Measurements from ENCODE around the gene SRMS. TPM values are rescaled to one million over a fixed set of nuclear protein-coding genes. Genes with fewer than 3 reads are reported as not detected.
A peak's percentile ranks its signal among the peaks of the same experiment; 100 is the strongest.

The SRMS gene
- total RNA-seq, 1 experiment from 2014 or later, result not detected

- no peak for DNase-seq (ENCODE audit: low read depth)
Observed at GRCh38 chr20:63503524-63503923, 44.0 kb downstream of the SRMS start.

DNA sequence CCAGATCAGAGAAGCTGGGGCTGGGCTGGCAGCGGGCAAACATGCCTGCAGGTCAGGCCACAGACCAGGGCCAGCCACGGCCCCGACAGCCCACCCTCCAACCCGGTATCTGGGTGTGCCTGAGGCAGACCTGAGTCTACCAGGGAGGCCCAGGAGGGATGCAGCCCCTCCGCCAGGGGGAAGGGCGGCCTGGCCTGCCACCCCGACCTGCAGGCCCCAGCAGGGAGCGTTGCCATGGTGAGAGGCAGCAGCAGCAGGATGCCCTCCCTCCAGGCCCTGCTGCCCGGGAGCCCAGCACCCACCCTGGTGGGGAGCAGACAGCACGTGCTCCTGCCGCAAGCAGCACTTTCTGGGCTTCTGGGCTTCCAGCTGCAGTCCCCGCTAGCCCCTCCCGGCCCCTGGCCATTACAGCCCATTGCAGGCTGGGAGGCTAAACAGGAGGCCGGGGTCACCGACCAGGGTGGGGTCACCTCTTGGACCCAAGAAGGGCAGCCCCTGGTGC is 44.8 kb downstream of the SRMS start:
- DNase-seq (ENCODE audit: low read depth), result no peak

GRCh38 chr20:63501818-63502670 is 45.5 kb downstream of the SRMS start:
- DNase-seq (ENCODE audit: low read depth), result no peak

DNA sequence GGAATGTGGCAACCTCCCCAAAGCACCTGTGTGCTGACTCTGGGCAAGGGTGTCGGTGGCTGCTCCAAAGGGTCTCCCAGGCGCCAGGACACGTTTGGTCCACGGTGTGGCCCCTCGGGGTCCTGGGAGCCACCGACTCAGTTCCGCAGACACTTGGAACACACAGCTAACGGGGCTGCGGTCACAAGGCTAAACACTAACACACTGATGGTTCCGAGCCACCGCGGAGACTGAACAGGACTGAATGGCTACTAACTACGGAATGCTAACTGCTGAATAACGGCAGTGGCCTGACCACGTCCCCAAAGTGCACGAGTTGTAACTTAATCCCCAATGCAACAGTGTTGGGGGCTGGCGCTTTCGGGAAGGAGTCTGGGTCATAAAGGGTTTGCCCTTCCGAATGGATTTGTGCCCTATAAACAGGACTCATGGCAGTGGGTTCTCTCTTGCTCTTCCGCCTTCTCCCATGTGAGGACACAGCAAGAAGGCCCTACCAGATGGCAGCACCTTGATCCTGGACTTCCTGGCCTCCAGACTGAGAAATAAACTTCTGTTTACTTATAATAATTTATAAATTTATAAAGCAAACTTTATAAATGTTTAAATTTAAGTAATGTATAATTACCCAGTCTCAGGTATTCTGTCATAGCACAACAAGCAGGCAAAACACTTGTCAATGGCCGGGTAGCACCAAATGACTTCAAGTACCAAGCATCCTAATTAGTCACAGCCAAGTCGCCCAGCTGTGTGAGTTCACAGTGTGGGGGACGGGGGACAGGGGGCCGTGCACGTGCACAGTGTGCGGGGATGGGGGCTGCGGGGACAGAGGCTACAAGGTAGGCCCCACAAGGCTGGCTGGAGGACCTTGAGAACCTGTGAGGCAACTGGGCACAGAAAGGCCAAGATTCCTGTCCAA is 46.4 kb downstream of the SRMS start:
- DNase-seq (ENCODE audit: low read depth), result no peak

DNA sequence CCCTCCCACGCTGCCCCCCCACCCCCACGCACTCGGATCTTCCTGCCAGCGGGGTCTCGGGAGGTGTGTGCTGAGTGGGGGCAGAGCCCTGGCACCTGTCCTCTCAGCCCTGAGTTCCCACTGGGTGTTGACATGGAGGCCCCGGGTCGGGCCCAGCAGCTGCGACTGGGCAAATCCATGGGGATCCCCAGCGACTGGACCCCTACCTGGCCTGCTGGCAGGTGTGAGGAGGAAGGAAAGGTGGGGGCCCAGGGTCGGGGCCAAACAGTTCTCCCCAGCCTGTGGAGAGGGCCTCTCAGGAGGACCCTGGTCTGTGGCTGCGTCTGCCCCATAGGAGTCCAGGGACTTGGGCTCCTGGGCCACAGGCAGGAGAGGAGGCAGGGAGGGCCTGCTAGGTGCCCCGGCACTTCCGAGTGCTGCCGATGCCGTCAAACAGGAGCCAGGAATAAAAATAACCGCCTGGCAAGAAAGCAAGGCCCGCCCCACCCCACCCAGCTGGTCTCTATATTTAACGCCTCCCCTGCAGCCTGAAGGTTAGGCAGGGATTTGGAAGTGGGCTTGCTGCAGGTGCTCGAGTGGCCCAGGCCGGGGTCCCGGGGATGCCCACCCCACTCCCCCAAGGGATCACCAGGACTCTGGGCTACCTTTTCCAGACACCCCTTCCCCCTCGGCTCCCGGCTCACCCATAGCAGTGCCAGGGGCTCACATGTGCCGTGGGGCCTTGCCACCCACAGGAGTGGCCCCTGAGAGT is 47.2 kb downstream of the SRMS start:
- no peak for DNase-seq (ENCODE audit: low read depth)

- no peak for DNase-seq (ENCODE audit: low read depth)
Observed at GRCh38 chr20:63499338-63499969, 48.1 kb downstream of the SRMS start.

DNA sequence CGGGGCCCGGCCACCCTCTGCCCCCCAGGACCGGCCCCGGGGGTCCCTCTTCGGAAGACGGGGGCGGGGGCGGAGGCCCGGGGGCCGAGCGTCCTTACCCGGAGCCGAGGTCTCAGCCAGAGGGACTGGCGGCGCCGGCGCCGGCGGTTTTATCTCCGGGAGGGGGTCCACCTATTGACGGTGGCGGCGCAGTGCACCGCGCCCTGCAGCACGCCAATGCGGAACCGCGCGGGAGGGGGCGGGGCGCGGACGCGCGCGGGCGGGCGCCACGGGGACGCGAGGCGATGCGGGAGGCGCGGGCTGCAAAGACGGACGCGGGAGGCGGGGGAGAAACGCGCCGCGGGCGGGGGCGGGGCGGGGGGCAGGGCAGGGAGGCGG is 48.6 kb downstream of the SRMS start, which contains the start of gene EEF1A2:
EEF1A2 (minus strand) TSS at position 124 of the 378 bp plus-strand sequence. CDS start 1,320 bp downstream, outside the sequence.
- no peak for DNase-seq (ENCODE audit: low read depth)

GRCh38 chr20:63497946-63498935 is 49.3 kb downstream of the SRMS start:
- DNase-seq (ENCODE audit: low read depth), result peak; percentile 79

GRCh38 chr20:63497138-63497945 is 50.2 kb downstream of the SRMS start:
- no peak for DNase-seq (ENCODE audit: low read depth)

- DNase-seq (ENCODE audit: low read depth), result no peak
Observed at GRCh38 chr20:63496596-63497120, 50.9 kb downstream of the SRMS start.

DNA sequence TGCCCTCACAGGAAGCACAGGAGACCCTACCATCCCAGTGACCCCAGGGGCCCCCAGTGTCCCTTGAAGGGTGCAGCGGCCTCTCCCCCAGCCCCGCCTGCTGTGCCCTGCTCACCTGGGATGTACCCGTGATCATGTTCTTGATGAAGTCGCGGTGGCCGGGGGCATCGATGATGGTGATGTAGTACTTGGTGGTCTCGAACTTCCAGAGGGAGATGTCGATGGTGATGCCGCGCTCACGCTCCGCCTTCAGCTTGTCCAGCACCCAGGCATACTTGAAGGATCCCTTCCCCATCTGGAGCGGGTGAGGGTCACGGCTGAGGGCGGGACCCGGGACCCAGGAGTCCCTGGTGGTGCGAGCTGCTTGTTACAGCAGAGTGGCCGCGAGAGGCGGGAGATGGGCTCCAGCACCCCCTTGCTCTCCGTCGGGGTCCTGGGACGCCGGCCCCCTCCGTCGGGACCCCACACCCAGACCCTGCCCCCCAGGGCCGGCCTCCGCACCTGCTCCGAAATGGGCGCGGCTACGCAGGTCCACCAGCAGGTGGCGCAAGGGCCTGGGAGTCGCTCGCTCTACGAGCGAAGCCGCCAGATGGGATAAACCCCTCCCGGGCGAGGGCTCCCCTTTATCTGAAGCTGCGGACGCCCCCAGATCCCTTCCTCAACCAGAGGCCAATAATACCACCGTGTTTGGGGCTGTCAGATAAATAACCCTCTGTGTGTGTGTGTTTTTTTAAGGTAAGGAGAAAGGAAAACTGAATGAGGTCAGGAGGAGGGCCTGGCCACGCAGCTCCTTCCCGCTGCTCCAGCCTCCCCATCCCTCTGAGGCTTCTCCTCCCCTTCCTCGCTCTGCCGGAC is 51.6 kb downstream of the SRMS start:
- peak; percentile 53 for DNase-seq (ENCODE audit: low read depth)

DNA sequence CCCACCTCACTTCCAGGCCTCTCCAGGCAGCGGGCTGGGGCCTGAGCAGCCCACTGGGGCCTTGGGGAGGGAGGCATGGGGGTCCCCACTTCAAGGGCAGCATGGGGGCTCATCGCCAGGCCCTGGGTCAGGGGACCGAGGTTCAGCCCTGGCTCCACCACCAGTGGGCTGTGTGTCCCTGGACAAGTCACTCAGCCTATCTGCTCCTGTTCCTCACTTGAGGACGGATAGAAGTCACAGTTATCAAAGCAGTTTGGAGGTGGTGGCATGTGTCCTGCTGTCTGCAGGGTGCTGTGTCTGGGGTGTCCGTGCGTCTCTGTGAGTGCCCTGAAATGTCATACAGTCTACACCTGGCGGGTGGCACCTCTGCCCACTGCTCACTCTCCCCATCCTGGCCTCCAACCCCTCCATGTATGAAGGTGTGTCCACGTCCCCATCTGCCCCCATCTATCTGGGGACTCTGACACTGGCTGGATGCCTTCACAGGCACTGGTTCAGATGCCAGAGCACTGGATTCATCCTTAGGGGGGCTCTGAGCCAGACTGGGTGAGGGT is 52.3 kb downstream of the SRMS start:
- DNase-seq (ENCODE audit: low read depth), result no peak

GRCh38 chr20:63494420-63495166 is 53.0 kb downstream of the SRMS start:
- no peak for DNase-seq (ENCODE audit: low read depth)

GRCh38 chr20:63494084-63494419 is 53.5 kb downstream of the SRMS start:
- DNase-seq (ENCODE audit: low read depth), result no peak

- no peak for DNase-seq (ENCODE audit: low read depth)
Observed at GRCh38 chr20:63493563-63494020, 54.0 kb downstream of the SRMS start.

GRCh38 chr20:63492982-63493381 is 54.6 kb downstream of the SRMS start:
- no peak for DNase-seq (ENCODE audit: low read depth)

DNA sequence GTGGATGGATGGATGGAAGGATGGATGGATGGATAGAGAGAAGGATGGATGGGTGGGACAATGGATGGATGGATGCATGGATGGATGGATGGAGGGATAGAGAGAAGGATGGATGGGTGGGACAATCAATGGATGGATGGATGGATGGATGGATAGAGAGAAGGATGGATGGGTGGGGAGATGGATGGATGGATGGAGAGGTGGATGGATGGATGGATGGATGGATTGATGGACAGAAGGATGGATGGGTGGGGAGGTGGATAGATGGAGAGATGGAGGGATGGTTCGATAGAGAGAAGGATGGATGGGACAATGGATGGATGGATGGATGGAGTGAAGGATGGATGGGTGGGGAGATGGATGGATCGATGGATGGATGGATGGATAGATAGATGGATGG is 55.0 kb downstream of the SRMS start:
- no peak for DNase-seq (ENCODE audit: low read depth)
